Measurements from ENCODE around the gene NGRN.

The NGRN gene

DNA sequence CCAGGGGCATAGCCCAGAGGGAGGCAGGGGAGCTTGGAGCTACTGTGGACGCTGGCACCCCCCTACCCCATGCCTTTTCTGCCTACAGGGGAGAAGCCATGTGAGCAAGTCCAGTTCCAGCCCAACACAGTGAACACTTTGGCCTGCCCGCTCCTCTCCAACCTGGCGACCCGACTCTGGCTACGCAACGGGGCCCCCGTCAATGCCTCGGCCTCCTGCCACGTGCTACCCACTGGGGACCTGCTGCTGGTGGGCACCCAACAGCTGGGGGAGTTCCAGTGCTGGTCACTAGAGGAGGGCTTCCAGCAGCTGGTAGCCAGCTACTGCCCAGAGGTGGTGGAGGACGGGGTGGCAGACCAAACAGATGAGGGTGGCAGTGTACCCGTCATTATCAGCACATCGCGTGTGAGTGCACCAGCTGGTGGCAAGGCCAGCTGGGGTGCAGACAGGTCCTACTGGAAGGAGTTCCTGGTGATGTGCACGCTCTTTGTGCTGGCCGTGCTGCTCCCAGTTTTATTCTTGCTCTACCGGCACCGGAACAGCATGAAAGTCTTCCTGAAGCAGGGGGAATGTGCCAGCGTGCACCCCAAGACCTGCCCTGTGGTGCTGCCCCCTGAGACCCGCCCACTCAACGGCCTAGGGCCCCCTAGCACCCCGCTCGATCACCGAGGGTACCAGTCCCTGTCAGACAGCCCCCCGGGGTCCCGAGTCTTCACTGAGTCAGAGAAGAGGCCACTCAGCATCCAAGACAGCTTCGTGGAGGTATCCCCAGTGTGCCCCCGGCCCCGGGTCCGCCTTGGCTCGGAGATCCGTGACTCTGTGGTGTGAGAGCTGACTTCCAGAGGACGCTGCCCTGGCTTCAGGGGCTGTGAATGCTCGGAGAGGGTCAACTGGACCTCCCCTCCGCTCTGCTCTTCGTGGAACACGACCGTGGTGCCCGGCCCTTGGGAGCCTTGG, 37.4 kb upstream of the NGRN start:
- H3K4me3 ChIP-seq (ENCODE audit: low read length), result no peak overlapping the region
- H3K4me1 ChIP-seq (ENCODE audit: control insufficient read depth, insufficient read depth, low read length), result no peaks in the 10 kb centered on the region
- no peak overlapping the region for H3K4me2 ChIP-seq (ENCODE audit: low read length)
- H3K27me3 ChIP-seq (ENCODE audit: control insufficient read depth, insufficient read depth, low read length), result no peaks in the 10 kb centered on the region
- H3K36me3 ChIP-seq (ENCODE audit: insufficient read depth, low read length), result peaks cover 42% of the 10 kb centered on the region
- no peaks in the 10 kb centered on the region for H3K9me3 ChIP-seq (replicated peaks; ENCODE audit: low read length)
- H3K9ac ChIP-seq (ENCODE audit: low read depth, low read length), result no peak overlapping the region

DNA sequence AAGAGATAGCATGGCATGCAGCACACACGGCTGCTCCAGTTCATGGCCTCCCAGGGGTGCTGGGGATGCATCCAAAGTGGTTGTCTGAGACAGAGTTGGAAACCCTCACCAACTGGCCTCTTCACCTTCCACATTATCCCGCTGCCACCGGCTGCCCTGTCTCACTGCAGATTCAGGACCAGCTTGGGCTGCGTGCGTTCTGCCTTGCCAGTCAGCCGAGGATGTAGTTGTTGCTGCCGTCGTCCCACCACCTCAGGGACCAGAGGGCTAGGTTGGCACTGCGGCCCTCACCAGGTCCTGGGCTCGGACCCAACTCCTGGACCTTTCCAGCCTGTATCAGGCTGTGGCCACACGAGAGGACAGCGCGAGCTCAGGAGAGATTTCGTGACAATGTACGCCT, 36.5 kb upstream of the NGRN start:
- H3K4me3 ChIP-seq (ENCODE audit: low read length), result no peak overlapping the region
- no peaks in the 10 kb centered on the region for H3K4me1 ChIP-seq (ENCODE audit: control insufficient read depth, insufficient read depth, low read length)
- peaks cover 42% of the 10 kb centered on the region for H3K36me3 ChIP-seq (ENCODE audit: insufficient read depth, low read length)
- no peak overlapping the region for H3K4me2 ChIP-seq (ENCODE audit: low read length)
- H3K9ac ChIP-seq (ENCODE audit: low read depth, low read length), result no peak overlapping the region
- no peaks in the 10 kb centered on the region for H3K27me3 ChIP-seq (ENCODE audit: control insufficient read depth, insufficient read depth, low read length)
- no peaks in the 10 kb centered on the region for H3K9me3 ChIP-seq (replicated peaks; ENCODE audit: low read length)

DNA sequence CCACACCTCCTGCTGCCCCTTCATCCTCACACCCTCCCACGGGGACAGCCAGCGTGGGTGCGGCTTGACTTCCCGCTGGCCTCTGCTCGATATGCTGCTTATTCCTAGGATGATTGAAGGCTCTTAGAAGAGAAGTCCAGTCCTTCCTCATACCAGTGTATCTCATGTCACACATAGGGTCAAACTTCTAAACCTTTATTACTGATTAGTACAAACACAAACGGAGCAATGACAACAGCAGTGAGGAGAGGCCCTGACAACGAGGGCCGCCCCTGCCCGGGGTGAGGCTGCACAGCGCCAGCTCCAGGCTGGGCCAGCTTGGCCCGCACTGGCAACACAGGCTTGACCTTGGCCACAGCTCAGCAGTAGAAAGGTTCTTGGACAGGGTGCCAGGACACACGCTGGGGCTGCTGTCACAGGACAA, 35.4 kb upstream of the NGRN start:
- no peaks in the 10 kb centered on the region for H3K9me3 ChIP-seq (replicated peaks; ENCODE audit: low read length)
- no peak overlapping the region for H3K4me3 ChIP-seq (ENCODE audit: low read length)
- no peaks in the 10 kb centered on the region for H3K27me3 ChIP-seq (ENCODE audit: control insufficient read depth, insufficient read depth, low read length)
- H3K4me1 ChIP-seq (ENCODE audit: control insufficient read depth, insufficient read depth, low read length), result peaks cover 7% of the 10 kb centered on the region
- peaks cover 40% of the 10 kb centered on the region for H3K36me3 ChIP-seq (ENCODE audit: insufficient read depth, low read length)
- H3K4me2 ChIP-seq (ENCODE audit: low read length), result no peak overlapping the region
- no peak overlapping the region for H3K9ac ChIP-seq (ENCODE audit: low read depth, low read length)

DNA sequence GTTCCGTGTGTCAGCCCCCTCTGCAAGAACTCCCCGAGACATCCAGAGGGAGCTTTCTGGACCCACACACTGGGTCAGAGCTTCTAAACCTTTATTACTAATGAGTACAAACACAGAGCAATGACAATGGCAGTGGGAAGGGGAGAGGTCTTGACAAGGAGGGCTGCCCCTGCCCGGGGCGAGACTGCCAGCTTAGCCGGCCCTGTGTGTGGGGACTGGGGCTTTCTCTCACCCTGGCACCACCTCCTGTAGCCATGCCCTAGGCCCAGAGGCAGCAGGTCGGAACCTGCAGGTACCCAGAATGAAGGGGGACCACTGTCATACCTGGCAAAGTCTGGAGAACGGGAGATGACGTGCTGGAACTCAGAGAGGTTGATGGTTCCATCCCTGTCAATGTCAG, 34.9 kb upstream of the NGRN start:
- no peak overlapping the region for H3K9ac ChIP-seq (ENCODE audit: low read depth, low read length)
- H3K9me3 ChIP-seq (replicated peaks; ENCODE audit: low read length), result no peaks in the 10 kb centered on the region
- no peak overlapping the region for H3K4me3 ChIP-seq (ENCODE audit: low read length)
- H3K4me2 ChIP-seq (ENCODE audit: low read length), result no peak overlapping the region
- peaks cover 8% of the 10 kb centered on the region for H3K4me1 ChIP-seq (ENCODE audit: control insufficient read depth, insufficient read depth, low read length)
- H3K27me3 ChIP-seq (ENCODE audit: control insufficient read depth, insufficient read depth, low read length), result no peaks in the 10 kb centered on the region
- peaks cover 36% of the 10 kb centered on the region for H3K36me3 ChIP-seq (ENCODE audit: insufficient read depth, low read length)

DNA sequence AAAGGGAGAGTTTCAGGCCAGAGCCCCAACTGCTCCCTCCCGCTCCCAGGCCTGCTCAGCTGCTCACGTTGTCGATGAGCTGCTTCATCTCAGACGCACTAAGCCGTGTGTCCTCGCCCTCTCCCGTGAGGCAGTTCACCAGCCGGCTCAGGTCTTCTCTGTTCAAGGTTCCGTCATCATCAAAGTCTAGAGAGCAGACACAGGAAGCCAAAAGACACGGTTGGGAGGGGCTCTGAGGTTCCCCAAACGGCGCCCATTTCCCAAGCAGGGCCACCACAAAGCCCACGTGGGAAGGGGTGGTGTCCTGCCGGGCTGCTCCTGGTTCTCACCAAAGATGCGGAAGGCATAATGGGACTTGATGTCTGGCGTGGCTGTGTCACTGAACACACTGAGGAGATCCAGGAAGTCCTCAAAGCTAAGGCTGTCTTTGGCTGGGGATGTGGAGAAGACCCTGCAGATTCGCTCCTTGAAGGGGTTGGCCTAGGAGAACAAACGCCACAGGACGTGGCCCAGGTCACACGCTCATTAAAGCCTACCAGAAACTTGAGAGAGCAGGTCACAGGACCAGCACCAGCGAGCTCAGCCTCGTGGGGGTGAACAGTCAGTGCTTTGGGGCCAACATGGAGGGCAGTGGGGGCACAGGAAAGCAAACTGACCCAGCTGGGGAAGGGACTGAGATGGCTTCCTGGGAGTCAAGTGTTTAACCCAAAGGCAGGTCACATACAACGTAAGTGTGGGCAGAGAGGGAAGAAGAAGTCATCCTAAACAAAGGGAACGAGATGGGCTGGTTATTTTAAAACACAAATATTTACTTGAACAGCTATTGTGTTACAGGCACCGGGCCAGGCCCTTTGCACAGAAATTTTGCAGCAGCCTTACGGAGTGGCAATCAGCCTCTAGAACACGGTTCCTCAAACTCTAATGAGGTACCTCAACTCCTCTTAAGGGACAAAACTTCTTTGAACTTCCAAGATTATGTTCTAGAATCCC, 34.1 kb upstream of the NGRN start:
- no peak overlapping the region for H3K4me2 ChIP-seq (ENCODE audit: low read length)
- no peak overlapping the region for H3K4me3 ChIP-seq (ENCODE audit: low read length)
- H3K4me1 ChIP-seq (ENCODE audit: control insufficient read depth, insufficient read depth, low read length), result peaks cover 8% of the 10 kb centered on the region
- H3K9me3 ChIP-seq (replicated peaks; ENCODE audit: low read length), result no peaks in the 10 kb centered on the region
- H3K36me3 ChIP-seq (ENCODE audit: insufficient read depth, low read length), result peaks cover 36% of the 10 kb centered on the region
- H3K9ac ChIP-seq (ENCODE audit: low read depth, low read length), result no peak overlapping the region
- no peaks in the 10 kb centered on the region for H3K27me3 ChIP-seq (ENCODE audit: control insufficient read depth, insufficient read depth, low read length)

DNA sequence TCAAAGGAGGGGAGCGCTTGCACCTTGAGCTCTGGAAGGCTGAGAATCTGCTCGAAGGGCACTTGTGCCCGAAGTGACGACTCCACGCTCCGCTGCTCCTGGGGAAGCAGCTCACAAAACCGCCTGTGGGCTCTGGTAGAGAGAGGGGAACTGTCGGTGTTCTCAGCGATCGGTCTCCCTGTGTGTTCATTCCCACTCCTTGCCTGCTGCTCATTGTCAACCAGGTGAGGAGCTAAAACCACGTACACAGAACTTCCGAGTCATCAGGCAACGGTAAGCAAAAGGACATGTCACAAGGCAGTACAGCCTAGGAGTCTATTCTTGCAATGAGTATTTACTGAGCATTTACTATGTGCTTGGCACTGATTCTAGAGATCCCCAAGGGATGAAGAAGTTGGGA, 33.3 kb upstream of the NGRN start:
- Histone ChIP-seq H3K36me3 (ENCODE audit: insufficient read depth, low read length) (peaks cover 36% of the 10 kb centered on the region), H3K9ac (ENCODE audit: low read depth, low read length) (no peak overlapping the region), H3K4me3 (ENCODE audit: low read length) (no peak overlapping the region), H3K4me2 (ENCODE audit: low read length) (peak overlapping the region; percentile 89), H3K27me3 (ENCODE audit: control insufficient read depth, insufficient read depth, low read length) (no peaks in the 10 kb centered on the region), H3K4me1 (ENCODE audit: control insufficient read depth, insufficient read depth, low read length) (peaks cover 8% of the 10 kb centered on the region), H3K9me3 (replicated peaks; ENCODE audit: low read length) (no peaks in the 10 kb centered on the region)

DNA sequence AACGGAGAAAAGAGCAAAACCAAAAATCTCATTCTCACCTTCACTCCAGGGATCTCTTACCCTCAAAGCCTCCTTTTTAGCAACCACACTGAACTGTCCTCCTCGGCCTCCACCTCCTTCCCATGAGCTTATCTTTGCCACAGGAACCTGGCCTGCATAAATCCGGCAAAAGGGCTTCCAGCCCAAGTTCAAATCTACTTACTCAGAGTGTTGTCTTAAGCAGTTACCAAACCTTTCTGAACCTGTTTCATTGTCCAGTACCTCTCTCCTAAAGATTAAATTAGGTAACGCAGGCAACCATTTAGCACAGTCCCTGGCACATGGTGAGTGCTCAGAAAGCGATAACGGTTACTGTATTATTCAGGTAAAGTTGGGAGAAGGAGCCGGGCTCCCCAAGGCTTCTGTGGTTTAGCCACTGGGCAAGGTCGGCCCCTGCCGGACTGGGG, 32.5 kb upstream of the NGRN start:
- peak overlapping the region; percentile 89 for H3K4me2 ChIP-seq (ENCODE audit: low read length)
- peak overlapping the region; percentile 93 for H3K4me3 ChIP-seq (ENCODE audit: low read length)
- H3K4me1 ChIP-seq (ENCODE audit: control insufficient read depth, insufficient read depth, low read length), result peaks cover 8% of the 10 kb centered on the region
- H3K9me3 ChIP-seq (replicated peaks; ENCODE audit: low read length), result no peaks in the 10 kb centered on the region
- peak overlapping the region; percentile 95 for H3K9ac ChIP-seq (ENCODE audit: low read depth, low read length)
- peaks cover 32% of the 10 kb centered on the region for H3K36me3 ChIP-seq (ENCODE audit: insufficient read depth, low read length)
- H3K27me3 ChIP-seq (ENCODE audit: control insufficient read depth, insufficient read depth, low read length), result no peaks in the 10 kb centered on the region

DNA sequence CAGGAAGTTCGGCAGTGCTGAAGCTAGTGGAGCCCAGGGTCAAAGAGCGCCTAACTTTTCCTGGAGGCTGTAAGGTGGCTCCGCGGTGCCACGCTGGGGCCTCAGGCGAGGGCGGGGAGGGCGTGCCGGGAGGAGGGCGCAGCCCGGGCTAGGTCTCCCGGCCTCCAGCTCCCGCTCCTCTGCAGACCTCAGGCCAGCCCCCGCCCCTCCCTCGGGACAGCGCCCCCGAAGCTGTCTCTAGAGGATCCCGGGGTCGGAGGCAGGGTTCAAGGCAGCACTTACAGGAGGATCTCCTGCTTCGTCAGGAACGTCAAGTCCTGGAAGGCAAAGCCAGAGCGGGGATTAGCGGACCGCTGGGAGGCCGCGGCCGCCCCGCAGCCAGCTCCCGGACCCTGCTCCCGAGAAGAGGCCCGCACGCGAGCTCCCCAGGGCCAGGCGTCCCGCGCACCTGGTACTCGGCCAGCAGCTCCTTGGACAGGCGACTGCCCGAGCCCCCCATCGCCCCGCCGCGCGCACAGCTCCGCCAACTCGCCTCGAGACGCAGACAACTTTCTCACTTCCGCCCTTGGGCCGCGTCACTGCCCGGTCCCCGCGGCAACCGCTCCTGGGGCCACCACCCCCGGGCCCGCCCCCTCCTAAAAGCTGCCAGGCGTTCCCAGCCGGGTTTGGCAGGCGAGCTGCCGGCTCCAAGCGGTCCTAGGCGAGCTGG, 31.9 kb upstream of the NGRN start, which contains the start of gene CIB1:
Gene CIB1 (minus strand): TSS at position 555 of the 709 bp plus-strand sequence. CDS start 56 bp downstream, at position 499.
- peak within 1 kb of the TSS; percentile 95 for H3K4me2 ChIP-seq (ENCODE audit: low read length)
- peaks cover 8% of the 10 kb centered on the region for H3K4me1 ChIP-seq (ENCODE audit: control insufficient read depth, insufficient read depth, low read length)
- peaks cover 29% of the 10 kb centered on the region for H3K36me3 ChIP-seq (ENCODE audit: insufficient read depth, low read length)
- no peaks in the 10 kb centered on the region for H3K9me3 ChIP-seq (replicated peaks; ENCODE audit: low read length)
- no peaks in the 10 kb centered on the region for H3K27me3 ChIP-seq (ENCODE audit: control insufficient read depth, insufficient read depth, low read length)
- H3K9ac ChIP-seq (ENCODE audit: low read depth, low read length), result peak within 1 kb of the TSS; percentile 95
- peak within 1 kb of the TSS; percentile 93 for H3K4me3 ChIP-seq (ENCODE audit: low read length)

DNA sequence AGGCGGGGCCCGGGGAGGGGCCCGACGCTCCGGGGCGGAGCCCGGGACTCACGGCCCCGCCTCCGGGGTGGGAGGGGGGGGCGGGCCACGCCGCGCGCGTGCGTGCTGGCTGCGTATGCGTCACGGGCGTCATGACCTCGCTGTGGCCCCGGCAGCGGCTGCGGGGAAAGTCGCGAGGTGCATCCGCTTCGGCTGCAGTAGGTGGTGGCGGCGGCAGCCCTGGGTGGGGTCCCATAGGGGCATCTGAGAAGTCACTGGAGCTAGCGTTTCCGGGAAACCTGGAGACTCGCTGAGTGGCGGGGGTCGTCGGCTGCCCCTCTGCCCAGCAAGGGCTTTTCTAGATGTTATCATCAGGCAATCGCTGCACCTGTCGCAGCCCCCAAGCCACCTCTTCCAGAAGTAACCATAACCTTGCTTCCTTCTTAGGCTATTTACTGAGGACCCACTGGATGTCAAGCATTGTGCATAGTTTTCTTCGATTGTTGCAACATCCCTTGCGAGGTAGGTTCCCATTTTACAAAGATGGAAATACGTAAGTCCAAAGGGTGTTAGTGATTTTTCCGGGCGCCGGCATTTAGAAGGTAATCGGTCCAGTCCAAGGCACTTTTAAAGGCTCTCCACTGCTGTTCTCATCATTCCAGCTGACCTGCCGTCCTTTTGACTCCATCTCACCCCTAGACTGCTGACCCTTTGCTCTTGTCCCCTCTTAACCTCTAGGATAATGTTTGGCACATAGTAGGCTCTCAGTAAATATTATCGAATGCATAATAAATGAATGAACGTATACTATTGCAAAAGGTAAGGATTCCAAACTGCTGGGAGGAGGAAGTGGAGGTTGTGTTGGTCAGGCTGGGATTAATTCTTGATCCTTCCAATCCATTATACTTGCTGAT, 31.1 kb upstream of the NGRN start, which contains the start of gene GDPGP1:
Gene GDPGP1 (plus strand): TSS at position 114 of the 893 bp plus-strand sequence. CDS start 6,700 bp downstream, outside the sequence.
- Histone ChIP-seq H3K9me3 (replicated peaks; ENCODE audit: low read length) (no peaks in the 10 kb centered on the region), H3K27me3 (ENCODE audit: control insufficient read depth, insufficient read depth, low read length) (no peaks in the 10 kb centered on the region), H3K4me3 (ENCODE audit: low read length) (peak within 1 kb of the TSS; percentile 93), H3K4me1 (ENCODE audit: control insufficient read depth, insufficient read depth, low read length) (peaks cover 8% of the 10 kb centered on the region), H3K36me3 (ENCODE audit: insufficient read depth, low read length) (peaks cover 21% of the 10 kb centered on the region), H3K9ac (ENCODE audit: low read depth, low read length) (peak within 1 kb of the TSS; percentile 95), H3K4me2 (ENCODE audit: low read length) (peak within 1 kb of the TSS; percentile 95)

DNA sequence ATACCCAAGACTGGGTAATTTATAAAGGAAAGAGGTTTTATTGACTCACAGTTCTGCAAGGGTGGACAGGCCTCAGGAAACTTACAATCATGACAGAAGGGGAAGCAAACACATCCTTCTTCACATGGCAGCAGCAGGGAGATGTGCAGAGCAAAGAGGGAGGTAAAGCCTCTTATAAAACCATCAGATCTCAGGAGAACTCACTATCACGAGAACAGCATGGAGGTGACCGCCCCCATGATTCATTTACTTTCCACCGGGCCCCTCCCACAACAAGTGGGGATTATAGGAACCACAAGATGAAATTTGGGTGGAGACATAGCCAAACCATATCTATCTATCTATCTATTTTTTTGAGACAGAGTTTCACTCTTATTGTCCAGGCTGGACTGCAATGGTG, 26.1 kb upstream of the NGRN start:
- no peak overlapping the region for H3K9ac ChIP-seq (ENCODE audit: low read depth, low read length)
- no peaks in the 10 kb centered on the region for H3K36me3 ChIP-seq (ENCODE audit: insufficient read depth, low read length)
- H3K9me3 ChIP-seq (replicated peaks; ENCODE audit: low read length), result no peaks in the 10 kb centered on the region
- no peaks in the 10 kb centered on the region for H3K27me3 ChIP-seq (ENCODE audit: control insufficient read depth, insufficient read depth, low read length)
- peaks cover 8% of the 10 kb centered on the region for H3K4me1 ChIP-seq (ENCODE audit: control insufficient read depth, insufficient read depth, low read length)
- H3K4me2 ChIP-seq (ENCODE audit: low read length), result no peak overlapping the region
- no peak overlapping the region for H3K4me3 ChIP-seq (ENCODE audit: low read length)

Data from skeletal muscle satellite cell (primary cell).